HFFc6 (cell line): Measurements from ENCODE around the gene AFAP1. TPM values are rescaled to one million over a fixed set of nuclear protein-coding genes. Genes with fewer than 3 reads are reported as not detected.

Source experiments
- DNase-seq: peaks from one replicate; pipeline ENCODE4 v3.0.0-alpha.2; 2018
- H3K27ac Mint-ChIP-seq: 2 replicates; pipeline ENCODE4 v1.8.0; 2020; ENCODE audit warnings: mild to moderate bottlenecking, mixed read lengths
- H3K27me3 Mint-ChIP-seq: 2 replicates; pipeline ENCODE4 v1.8.0; 2021; ENCODE audit warnings: mild to moderate bottlenecking, moderate library complexity, mixed read lengths; ENCODE audit not compliant: insufficient read depth
- H3K36me3 Mint-ChIP-seq: 2 replicates; pipeline ENCODE4 v1.8.0; 2021; ENCODE audit warnings: low read depth, mixed read lengths
- H3K4me1 Mint-ChIP-seq: 2 replicates; pipeline ENCODE4 v1.8.0; 2020; ENCODE audit warnings: low read depth, mixed read lengths
- H3K4me3 Mint-ChIP-seq: 2 replicates; pipeline ENCODE4 v1.8.0; 2020; ENCODE audit warnings: mild to moderate bottlenecking, moderate library complexity, mixed read lengths
- H3K9me3 Mint-ChIP-seq: 2 replicates; pipeline ENCODE4 v1.8.0; 2020; ENCODE audit warnings: mild to moderate bottlenecking, mixed read lengths
- total RNA-seq, 6 experiments: library from RNA; stranded (reverse); fragmentation: NEBNext Ultra II Directional; extraction: Animal tissue kit (Norgen Biotek cat#: 25700); gene quantifications; 2 replicates in 1 of 6; 3 replicates in 5 of 6; pipeline ENCODE4 v1.2.3, GENCODE V29; 2021
- TF ChIP-seq, protein P1 (sequence below): fragments of 200-600 bp; sonication (generic); IDR thresholded peaks from 2 replicates; pipeline ENCODE4 v1.5.0; 2021; ENCODE audit warnings: antibody characterized with exemption, mild to moderate bottlenecking

AFAP1 gene
- total RNA-seq, 6 experiments from 2014 or later, result 99.7 to 116 (median 107) TPM

GRCh38 chr4:7876201-7876875 lies 63.3 kb downstream of the AFAP1 start:
- H3K4me1 Mint-ChIP-seq, result peaks cover 96% of the 10 kb centered on the region
- peaks cover 6% of the 10 kb centered on the region for H3K27me3 Mint-ChIP-seq
- DNase-seq, result peak; percentile 32
- peaks cover 24% of the 10 kb centered on the region for H3K36me3 Mint-ChIP-seq
- peaks cover 9% of the 10 kb centered on the region for H3K9me3 Mint-ChIP-seq
- no peak overlapping the region for H3K4me3 Mint-ChIP-seq
- peak overlapping the region; percentile 51 for H3K27ac Mint-ChIP-seq
- TF ChIP-seq, protein P1, sequence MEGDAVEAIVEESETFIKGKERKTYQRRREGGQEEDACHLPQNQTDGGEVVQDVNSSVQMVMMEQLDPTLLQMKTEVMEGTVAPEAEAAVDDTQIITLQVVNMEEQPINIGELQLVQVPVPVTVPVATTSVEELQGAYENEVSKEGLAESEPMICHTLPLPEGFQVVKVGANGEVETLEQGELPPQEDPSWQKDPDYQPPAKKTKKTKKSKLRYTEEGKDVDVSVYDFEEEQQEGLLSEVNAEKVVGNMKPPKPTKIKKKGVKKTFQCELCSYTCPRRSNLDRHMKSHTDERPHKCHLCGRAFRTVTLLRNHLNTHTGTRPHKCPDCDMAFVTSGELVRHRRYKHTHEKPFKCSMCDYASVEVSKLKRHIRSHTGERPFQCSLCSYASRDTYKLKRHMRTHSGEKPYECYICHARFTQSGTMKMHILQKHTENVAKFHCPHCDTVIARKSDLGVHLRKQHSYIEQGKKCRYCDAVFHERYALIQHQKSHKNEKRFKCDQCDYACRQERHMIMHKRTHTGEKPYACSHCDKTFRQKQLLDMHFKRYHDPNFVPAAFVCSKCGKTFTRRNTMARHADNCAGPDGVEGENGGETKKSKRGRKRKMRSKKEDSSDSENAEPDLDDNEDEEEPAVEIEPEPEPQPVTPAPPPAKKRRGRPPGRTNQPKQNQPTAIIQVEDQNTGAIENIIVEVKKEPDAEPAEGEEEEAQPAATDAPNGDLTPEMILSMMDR, result peak; percentile 63

DNA sequence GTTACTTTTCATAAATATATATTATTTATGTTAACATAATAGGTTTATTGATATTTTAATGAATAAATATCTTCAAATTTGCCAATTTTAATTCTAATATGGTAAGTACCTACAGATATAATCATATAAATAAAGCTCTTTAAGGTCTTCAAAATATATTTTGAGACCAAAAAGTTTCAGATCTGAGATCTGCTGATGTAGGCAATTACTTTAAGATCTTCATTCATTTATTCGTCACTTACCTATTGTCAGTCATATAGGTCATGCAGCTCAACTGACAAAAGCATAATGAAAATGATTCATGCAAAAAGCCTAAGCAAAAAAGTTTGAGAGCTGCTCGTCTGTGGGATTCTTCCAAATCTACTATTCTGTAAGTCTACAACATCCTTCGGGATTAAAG lies 64.8 kb downstream of the AFAP1 start:
- no peak overlapping the region for H3K4me3 Mint-ChIP-seq
- H3K27ac Mint-ChIP-seq, result no peak overlapping the region
- TF ChIP-seq, protein P1, result no peak

DNA sequence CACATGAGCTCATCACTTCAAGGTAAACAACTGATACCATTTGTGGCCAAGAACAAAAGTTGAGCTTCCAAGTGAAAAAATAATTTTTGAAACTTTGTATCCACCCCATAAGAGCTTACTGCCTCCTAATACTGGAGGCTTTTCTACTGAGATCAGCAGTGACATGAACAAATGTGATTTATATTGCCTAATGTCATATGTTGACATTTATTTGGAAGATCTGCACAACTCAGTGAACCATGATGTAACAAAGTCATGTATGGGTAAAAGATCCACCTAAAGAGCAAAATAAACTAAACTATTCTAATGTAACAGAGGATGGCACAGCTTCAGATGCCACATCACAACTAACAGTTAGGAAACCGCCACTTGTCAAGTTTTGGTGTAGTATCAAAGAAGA lies 65.8 kb downstream of the AFAP1 start:
- Mint-ChIP-seq H3K27ac (peak overlapping the region; percentile 74; the same call in 1 of the 2 replicates), H3K4me3 (peak overlapping the region; percentile 61), H3K4me1 (peaks cover 96% of the 10 kb centered on the region), H3K36me3 (peaks cover 35% of the 10 kb centered on the region), H3K27me3 (peaks cover 4% of the 10 kb centered on the region), H3K9me3 (peaks cover 9% of the 10 kb centered on the region)
- DNase-seq, result no peak
- TF ChIP-seq, protein P1, result no peak

More for the DNA sequence above, 64.8 kb downstream of the AFAP1 start:
- H3K9me3 Mint-ChIP-seq, result peaks cover 9% of the 10 kb centered on the region
- H3K36me3 Mint-ChIP-seq, result peaks cover 27% of the 10 kb centered on the region
- H3K4me1 Mint-ChIP-seq, result peaks cover 96% of the 10 kb centered on the region
- DNase-seq, result no peak
- H3K27me3 Mint-ChIP-seq, result peaks cover 6% of the 10 kb centered on the region

DNA sequence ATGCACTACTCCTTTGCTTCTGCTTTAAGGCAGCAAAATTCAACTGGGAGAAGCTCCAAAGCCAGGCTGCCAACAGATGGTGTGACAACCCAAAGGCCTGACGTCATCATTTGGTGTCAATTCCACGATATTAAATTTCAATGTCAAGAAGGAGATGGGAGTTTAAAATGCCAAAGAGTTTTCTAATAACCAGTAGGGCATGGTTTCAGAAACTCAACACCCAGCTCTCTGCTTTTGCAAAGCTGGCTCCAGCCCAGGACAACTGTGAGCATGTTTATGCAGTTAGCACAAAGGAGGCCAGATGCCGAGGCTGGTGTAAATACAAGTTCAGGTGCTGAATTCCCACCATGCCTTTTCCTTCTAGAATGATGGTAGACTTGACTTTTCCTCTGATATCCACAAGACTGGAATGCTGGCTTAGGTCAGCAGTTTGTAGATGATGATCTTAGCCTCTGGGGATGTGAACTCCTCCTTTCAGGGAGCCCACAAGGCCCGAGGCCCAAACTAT lies 67.3 kb downstream of the AFAP1 start:
- H3K36me3 Mint-ChIP-seq, result peaks cover 42% of the 10 kb centered on the region
- peaks cover 8% of the 10 kb centered on the region for H3K27me3 Mint-ChIP-seq
- TF ChIP-seq, protein P1, result no peak
- peak; percentile 80 for DNase-seq
- H3K4me3 Mint-ChIP-seq, result peak overlapping the region; percentile 86
- H3K27ac Mint-ChIP-seq, result peak overlapping the region; percentile 85
- peaks cover 96% of the 10 kb centered on the region for H3K4me1 Mint-ChIP-seq
- peaks cover 9% of the 10 kb centered on the region for H3K9me3 Mint-ChIP-seq

- TF ChIP-seq, protein P1, result no peak
- Mint-ChIP-seq H3K4me1 (peaks cover 93% of the 10 kb centered on the region), H3K27ac (peak overlapping the region; percentile 85), H3K36me3 (peaks cover 46% of the 10 kb centered on the region), H3K27me3 (peaks cover 8% of the 10 kb centered on the region), H3K9me3 (peaks cover 9% of the 10 kb centered on the region), H3K4me3 (peak overlapping the region; percentile 86)
- DNase-seq, result no peak
These were observed 68.3 kb downstream of the AFAP1 start for GRCh38 chr4:7871356-7871755.
